PC-3 (cell line): Measurements from ENCODE around the gene CTNNA2. TPM values are rescaled to one million over a fixed set of nuclear protein-coding genes. Genes with fewer than 3 reads are reported as not detected.

Experiments
- ATAC-seq: fragments of 200-7000 bp; cut with Tn5 transposase; 2 replicates; pipeline ENCODE4 v1.9.1; 2020; ENCODE audit warnings: mild to moderate bottlenecking, moderate library complexity
- BruUV-seq: library from RNA; stranded (reverse); fragments of 400-500 nt; replicated peaks from 2 replicates; lab custom pipeline; 2021; lab: Mats Ljungman, UMichigan
- CTCF ChIA-PET: fragments of 300-600 bp; sonication (Branson Sonifier 250); formaldehyde crosslinking; loops from one replicate; lab custom pipeline; 2022; ENCODE audit warnings: antibody characterized with exemption; lab: Charles Lee
- POLR2A ChIA-PET: fragments of 300-600 bp; sonication (Branson Sonifier 250); formaldehyde crosslinking; loops from one replicate; lab custom pipeline; 2022; ENCODE audit warnings: antibody characterized with exemption; ENCODE audit not compliant: unreplicated experiment; lab: Charles Lee
- DNase-seq: peaks from one replicate; pipeline ENCODE4 v3.0.0-alpha.2; 2015
- H2AFZ ChIP-seq: fragments of 300-600 bp; sonication (generic); 2 replicates; pipeline ENCODE4 v1.6.0; 2016; ENCODE audit warnings: antibody characterized with exemption, low read length
- H3F3A ChIP-seq: fragments of 300-600 bp; sonication (generic); one replicate; pipeline ENCODE4 v1.6.0; 2017; ENCODE audit warnings: antibody characterized with exemption, low read length, control low read depth, mild to moderate bottlenecking; ENCODE audit not compliant: unreplicated experiment
- H3K27ac ChIP-seq: fragments of 300-600 bp; sonication (generic); 2 replicates; pipeline ENCODE4 v1.5.1; 2016; ENCODE audit warnings: mild to moderate bottlenecking, low read length
- H3K27me3 ChIP-seq: fragments of 300-600 bp; sonication (generic); 2 replicates; pipeline ENCODE4 v1.6.1; 2016; ENCODE audit warnings: low read length, mixed read lengths
- H3K36me3 ChIP-seq: fragments of 300-600 bp; sonication (generic); 2 replicates; pipeline ENCODE4 v1.6.1; 2016; ENCODE audit warnings: low read depth, mixed run types, low read length, mixed read lengths
- H3K4me1 ChIP-seq: fragments of 300-600 bp; sonication (generic); 2 replicates; pipeline ENCODE4 v1.5.1; 2016; ENCODE audit warnings: low read length; ENCODE audit not compliant: insufficient read depth
- H3K4me2 ChIP-seq: fragments of 300-600 bp; sonication (generic); 2 replicates; pipeline ENCODE4 v1.6.0; 2016; ENCODE audit warnings: low read length
- H3K4me3 ChIP-seq: fragments of 300-600 bp; sonication (generic); 2 replicates; pipeline ENCODE4 v1.5.1; 2016; ENCODE audit warnings: mild to moderate bottlenecking, low read length, mixed read lengths
- H3K79me2 ChIP-seq: fragments of 300-600 bp; sonication (generic); 2 replicates; pipeline ENCODE4 v1.6.1; 2017; ENCODE audit warnings: low read length, mixed read lengths
- H3K9ac ChIP-seq: fragments of 300-600 bp; sonication (generic); 2 replicates; pipeline ENCODE4 v1.6.0; 2016; ENCODE audit warnings: mild to moderate bottlenecking, low read length
- H3K9me2 ChIP-seq: fragments of 300-600 bp; sonication (generic); replicated peaks from 2 replicates; pipeline ENCODE4 v1.6.1; 2016; ENCODE audit warnings: mixed run types, low read length, mixed read lengths
- H3K9me3 ChIP-seq: fragments of 300-600 bp; sonication (generic); 2 replicates; pipeline ENCODE4 v1.6.1; 2016; ENCODE audit warnings: low read length, mixed read lengths
- H4K20me1 ChIP-seq: fragments of 300-600 bp; sonication (generic); 2 replicates; pipeline ENCODE4 v1.6.1; 2016; ENCODE audit warnings: low read length, mixed read lengths
- CTCF ChIP-seq: fragments of 300-600 bp; sonication (generic); conservative IDR thresholded peaks from 2 replicates; pipeline ENCODE4 v1.5.1; 2017; ENCODE audit warnings: antibody characterized with exemption, low read depth, mild to moderate bottlenecking, low read length
- EZH2 ChIP-seq: fragments of 300-600 bp; sonication (generic); IDR thresholded peaks from one replicate; pipeline ENCODE4 v1.6.1; 2017; ENCODE audit warnings: antibody characterized with exemption, mild to moderate bottlenecking, low read length; ENCODE audit not compliant: unreplicated experiment
- EZH2phosphoT487 ChIP-seq: fragments of 300-600 bp; sonication (generic); IDR thresholded peaks from 2 replicates; pipeline ENCODE4 v1.6.1; 2018; ENCODE audit warnings: mild to moderate bottlenecking, antibody characterized with exemption, low read length, borderline replicate concordance
- intact Hi-C: fragments of 100-400 bp; cut with micrococcal nuclease; formaldehyde crosslinking; loops from 2 replicates; pipeline ENCODE4 v1.9.0; 2023
- total RNA-seq: library from RNA; depleted of rRNA; stranded (reverse); fragments of >200 nt; gene quantifications from 2 replicates; pipeline ENCODE4 v1.2.3, GENCODE V29; 2014

The CTNNA2 gene
- total RNA-seq, 1 experiment from 2014 or later, result not detected

DNA sequence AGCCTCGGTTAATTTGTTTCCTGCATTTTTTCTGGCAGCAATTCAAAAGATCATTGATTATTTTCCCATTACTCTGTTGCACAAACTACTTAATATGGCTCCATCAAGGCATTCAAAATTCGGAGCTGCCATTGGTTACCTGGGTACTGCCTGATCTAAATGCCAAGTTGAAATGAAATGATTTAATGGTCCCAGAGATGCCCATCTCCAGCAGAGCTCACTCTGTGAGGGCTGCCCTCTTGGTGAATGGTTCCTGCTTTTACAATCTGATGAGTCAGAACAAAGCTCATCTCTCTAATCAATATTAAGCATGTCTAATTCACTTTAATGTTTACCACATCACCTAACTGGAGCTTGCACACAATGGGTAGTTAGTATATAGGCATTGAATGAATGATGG, 126.1 kb downstream of the CTNNA2 start:
- H3K9me3 ChIP-seq, result 0 out of 2 replicates have a peak, but pooled peaks cover 15% of the 10 kb centered on the region
- H3K9ac ChIP-seq, result no peak overlapping the region
- H3F3A ChIP-seq, result no peaks in the 10 kb centered on the region
- ATAC-seq, result no peak
- ChIA-PET CTCF (no interaction called here), POLR2A (no interaction called here)
- intact Hi-C loops, result no loop called here
- H3K4me1 ChIP-seq, result no peaks in the 10 kb centered on the region
- no peak for TF ChIP-seq EZH2
- TF ChIP-seq EZH2phosphoT487, result no peak
- TF ChIP-seq CTCF, result no peak
- H3K27ac ChIP-seq, result no peak overlapping the region
- BruUV-seq, result no TSS peak
- DNase-seq, result no peak
- H3K4me2 ChIP-seq, result no peak overlapping the region
- no peaks in the 10 kb centered on the region for H3K36me3 ChIP-seq
- H3K27me3 ChIP-seq, result no peaks in the 10 kb centered on the region
- H3K9me2 ChIP-seq, result no peaks in the 10 kb centered on the region
- H4K20me1 ChIP-seq, result no peaks in the 10 kb centered on the region
- H3K4me3 ChIP-seq, result no peak overlapping the region
- no peak overlapping the region for H2AFZ ChIP-seq
- no peaks in the 10 kb centered on the region for H3K79me2 ChIP-seq

DNA sequence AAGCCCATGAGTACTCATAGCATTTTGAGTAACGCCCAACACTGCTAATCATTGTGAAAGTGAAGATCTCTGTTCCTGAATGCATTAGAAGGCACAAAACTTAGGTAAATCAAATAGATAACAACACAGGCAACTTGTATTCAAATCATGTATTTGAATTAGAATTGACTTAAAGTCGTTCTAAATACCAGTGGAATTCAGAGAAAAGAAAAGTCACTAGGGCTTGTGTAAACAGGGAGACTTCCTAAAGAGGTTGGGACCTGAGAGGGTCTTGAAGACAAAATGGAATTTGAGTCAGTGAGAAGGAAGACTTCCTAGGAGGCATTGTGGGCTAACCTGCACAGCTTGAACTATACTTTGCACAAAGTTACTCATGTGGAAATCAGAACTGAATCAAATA, 127.2 kb downstream of the CTNNA2 start:
- Histone ChIP-seq H3K27ac (no peak overlapping the region), H3K9me2 (no peaks in the 10 kb centered on the region), H3K4me2 (no peak overlapping the region), H3K9me3 (0 out of 2 replicates have a peak, but pooled peaks cover 7% of the 10 kb centered on the region), H3K36me3 (no peaks in the 10 kb centered on the region), H4K20me1 (no peaks in the 10 kb centered on the region), H3K27me3 (no peaks in the 10 kb centered on the region), H3K4me3 (no peak overlapping the region), H3F3A (no peaks in the 10 kb centered on the region), H3K4me1 (no peaks in the 10 kb centered on the region), H2AFZ (no peak overlapping the region), H3K9ac (no peak overlapping the region), H3K79me2 (no peaks in the 10 kb centered on the region)
- no TSS peak for BruUV-seq
- ChIA-PET POLR2A (no interaction called here), CTCF (no interaction called here)
- no peak for TF ChIP-seq CTCF
- TF ChIP-seq EZH2, result no peak
- no peak for TF ChIP-seq EZH2phosphoT487
- intact Hi-C loops, result no loop called here
- DNase-seq, result no peak
- ATAC-seq, result no peak

DNA sequence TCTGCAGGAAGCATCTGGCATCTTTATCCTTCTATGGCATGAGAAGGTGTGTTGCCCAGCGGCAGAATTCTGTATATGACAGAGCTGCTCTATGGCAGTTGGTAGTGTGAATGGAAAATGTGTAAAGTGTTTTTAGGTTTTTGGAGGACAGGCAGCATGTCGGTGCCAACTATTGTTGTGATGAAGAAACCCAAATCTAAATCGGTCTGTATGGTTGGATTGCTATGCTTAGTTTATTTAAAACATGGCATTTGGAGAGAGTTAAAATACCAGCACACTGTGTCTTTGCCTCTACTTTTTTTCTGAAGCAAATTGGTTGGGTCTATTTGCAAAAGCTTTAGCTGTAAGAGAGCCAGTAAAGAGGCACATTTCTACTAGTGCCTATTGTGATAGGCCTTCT, 136.7 kb downstream of the CTNNA2 start:
- no peaks in the 10 kb centered on the region for H3F3A ChIP-seq
- H3K9me2 ChIP-seq, result no peaks in the 10 kb centered on the region
- POLR2A ChIA-PET, result no interaction called here
- intact Hi-C loops, result no loop called here
- no peak for DNase-seq
- no peaks in the 10 kb centered on the region for H4K20me1 ChIP-seq
- H3K36me3 ChIP-seq, result no peaks in the 10 kb centered on the region
- CTCF ChIA-PET, result no interaction called here
- H3K4me2 ChIP-seq, result no peak overlapping the region
- H3K4me3 ChIP-seq, result no peak overlapping the region
- TF ChIP-seq EZH2phosphoT487, result no peak
- no peak for TF ChIP-seq CTCF
- TF ChIP-seq EZH2, result no peak
- no peaks in the 10 kb centered on the region for H3K4me1 ChIP-seq
- no peaks in the 10 kb centered on the region for H3K79me2 ChIP-seq
- no peak for ATAC-seq
- H3K27me3 ChIP-seq, result no peaks in the 10 kb centered on the region
- no peak overlapping the region for H3K27ac ChIP-seq
- no peak overlapping the region for H2AFZ ChIP-seq
- H3K9me3 ChIP-seq, result peaks cover 31% of the 10 kb centered on the region
- no TSS peak for BruUV-seq
- no peak overlapping the region for H3K9ac ChIP-seq
